ENCODE results near the gene LDLRAD1. TPM values are rescaled to one million over a fixed set of nuclear protein-coding genes. Genes with fewer than 3 reads are reported as not detected.
"Not testable (repeated sequence)": the region's sequence is repeated elsewhere in the genome, so short reads cannot be mapped to it uniquely, and the experiment has no call there.

Gene LDLRAD1
- total RNA-seq, 4 donors from 2014 or later, result not detected

DNA sequence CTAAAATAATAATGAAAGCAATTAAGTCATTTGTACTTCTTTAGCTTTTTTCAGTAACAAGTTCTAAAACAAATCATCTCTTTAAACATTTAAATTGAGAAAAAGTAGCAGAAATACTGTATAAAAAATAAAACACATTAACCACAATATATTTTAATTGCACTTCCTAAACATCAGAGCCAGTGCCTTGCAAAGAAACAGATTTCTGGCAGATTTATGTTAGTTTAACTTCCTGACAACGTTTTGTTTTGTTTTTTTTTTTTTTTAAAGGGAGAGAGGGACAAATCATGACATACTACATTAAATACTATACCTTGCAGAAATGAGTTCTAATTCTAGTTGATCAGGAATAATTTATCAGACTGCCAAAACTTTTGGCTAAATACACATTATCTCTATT is 23.8 kb upstream of the LDLRAD1 start:
- WGBS, 2 donors, result 2 to 3% methylated on average over 1 of the region's 1 CpG
- no peak for DNase-seq (ENCODE audit: low spot score in 2 of 2)
- TF ChIP-seq POLR2A (IDR thresholded peaks at IDR 0.05), result no peak
- TF ChIP-seq CTCF (IDR thresholded peaks at IDR 0.05), result no peak
- H3K4me3 ChIP-seq (ENCODE audit: low read depth, poor library complexity, severe bottlenecking), result no peak overlapping the region
- intact Hi-C loops (cut with DNase I; ENCODE audit: low total_unique reads), result no loop called here

GRCh38 chr1:54037476-54037875 is 19.5 kb upstream of the LDLRAD1 start:
- intact Hi-C loops (cut with DNase I; ENCODE audit: low total_unique reads), result no loop called here
- DNase-seq (ENCODE audit: low spot score in 2 of 2), result no peak
- no peak overlapping the region for H3K4me3 ChIP-seq (ENCODE audit: low read depth, poor library complexity, severe bottlenecking)
- TF ChIP-seq CTCF (IDR thresholded peaks at IDR 0.05) (no peak), POLR2A (IDR thresholded peaks at IDR 0.05) (no peak)

DNA sequence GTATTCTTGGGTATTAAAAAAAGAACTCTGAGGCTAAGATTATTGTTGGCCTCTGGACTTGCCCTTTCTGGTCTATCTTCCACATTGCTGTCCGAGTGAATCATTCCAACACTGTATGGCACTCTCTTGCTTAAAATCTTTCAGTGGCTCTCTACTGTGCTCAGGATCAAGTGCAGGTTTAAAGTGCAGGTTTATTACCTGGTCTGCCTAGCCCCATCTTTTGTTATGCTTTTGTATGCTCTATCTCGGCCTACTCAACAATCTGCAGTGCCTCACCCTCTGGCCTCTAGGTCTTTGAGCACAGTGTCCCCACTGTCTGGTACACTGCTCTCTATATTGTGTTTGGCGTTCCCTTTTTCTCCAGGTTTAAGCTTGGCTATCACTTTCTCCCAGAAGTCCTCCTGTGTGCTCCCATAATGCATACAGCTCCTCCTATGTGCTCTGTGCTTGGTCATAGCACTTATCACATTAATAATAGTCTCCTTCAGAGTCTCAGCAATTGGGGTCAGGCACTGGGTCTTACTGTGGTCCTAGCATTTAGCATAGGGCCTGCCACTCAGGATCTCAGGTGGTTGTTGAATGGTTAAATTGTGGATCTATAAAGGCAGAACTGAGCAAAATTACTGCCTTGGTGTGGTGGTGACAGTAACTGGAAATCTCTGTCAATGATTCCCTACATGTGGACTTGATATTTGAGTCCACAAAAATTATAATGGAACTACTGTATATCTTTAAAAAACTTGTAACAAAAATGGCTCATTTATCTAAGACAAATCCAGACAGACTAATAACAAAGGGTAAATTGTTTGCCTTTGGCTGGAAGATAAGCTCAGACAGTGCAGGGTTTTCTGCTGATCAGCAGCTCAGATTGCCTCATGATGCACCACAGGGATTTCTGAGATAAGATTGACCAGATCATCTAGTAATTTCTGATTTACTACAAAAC is 10.6 kb upstream of the LDLRAD1 start:
- WGBS, 2 donors, result 88 to 89% methylated on average over 3 of the region's 3 CpGs
- intact Hi-C loops (cut with DNase I; ENCODE audit: low total_unique reads), result no loop called here
- no peak for TF ChIP-seq POLR2A (IDR thresholded peaks at IDR 0.05)
- no peak for TF ChIP-seq CTCF (IDR thresholded peaks at IDR 0.05)
- DNase-seq (ENCODE audit: low spot score in 2 of 2), result no peak
- no peak overlapping the region for H3K4me3 ChIP-seq (ENCODE audit: low read depth, poor library complexity, severe bottlenecking)

DNA sequence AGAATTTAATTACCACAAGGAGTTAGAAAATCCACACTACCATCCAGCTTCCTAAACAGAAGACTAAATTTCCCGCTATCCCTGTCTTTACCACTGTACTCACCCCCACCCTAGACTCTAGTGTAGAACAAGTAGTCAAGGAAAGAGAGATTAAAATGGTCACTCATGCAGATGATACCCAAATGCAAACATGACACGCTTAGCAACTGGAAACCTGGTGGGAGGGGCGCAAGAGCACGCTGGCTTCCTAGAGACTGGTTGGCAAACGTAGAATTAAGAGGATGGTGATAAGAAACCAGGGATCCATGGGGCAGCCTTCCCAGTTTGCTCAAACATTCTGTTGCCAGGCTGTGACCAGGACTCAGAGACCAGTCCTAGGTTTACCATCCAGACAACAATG is 9.9 kb upstream of the LDLRAD1 start:
- 91 to 96% methylated on average over 5 of the region's 5 CpGs for WGBS, 2 donors
- H3K4me3 ChIP-seq (ENCODE audit: low read depth, poor library complexity, severe bottlenecking), result no peak overlapping the region
- intact Hi-C loops (cut with DNase I; ENCODE audit: low total_unique reads), result no loop called here
- DNase-seq (ENCODE audit: low spot score in 2 of 2), result no peak
- TF ChIP-seq POLR2A (IDR thresholded peaks at IDR 0.05) (no peak), CTCF (IDR thresholded peaks at IDR 0.05) (no peak)

GRCh38 chr1:54024811-54025210 is 6.8 kb upstream of the LDLRAD1 start:
- intact Hi-C loops (cut with DNase I; ENCODE audit: low total_unique reads); DNase-seq (ENCODE audit: low spot score in 2 of 2); H3K4me3 ChIP-seq (ENCODE audit: low read depth, poor library complexity, severe bottlenecking): not testable (repeated sequence)
- 91 to 97% methylated on average over 1 of the region's 1 CpG for WGBS, 2 donors

DNA sequence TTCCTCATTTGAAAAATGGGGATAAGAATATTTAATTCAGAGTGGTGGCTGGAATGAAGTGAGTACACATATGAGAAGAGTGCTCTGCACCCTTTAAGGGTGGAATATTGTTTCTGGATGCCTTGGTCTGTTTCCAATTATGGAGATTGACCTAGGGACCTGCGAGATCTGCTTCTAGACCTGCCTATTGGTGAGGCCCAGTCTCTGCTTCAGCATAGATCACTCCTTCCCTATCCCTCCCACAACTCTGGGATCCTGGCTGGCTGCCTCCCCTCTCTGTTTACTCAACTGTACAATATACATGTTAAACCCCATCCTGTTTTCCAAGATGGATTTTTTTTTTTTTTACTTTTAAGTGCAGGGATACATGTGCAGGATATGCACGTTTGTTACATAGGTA is 6.4 kb upstream of the LDLRAD1 start:
- intact Hi-C loops (cut with DNase I; ENCODE audit: low total_unique reads), result no loop called here
- DNase-seq (ENCODE audit: low spot score in 2 of 2), result no peak
- TF ChIP-seq CTCF (IDR thresholded peaks at IDR 0.05) (no peak), POLR2A (IDR thresholded peaks at IDR 0.05) (no peak)
- WGBS, 2 donors, result 57 to 65% methylated on average over 2 of the region's 2 CpGs
- no peak overlapping the region for H3K4me3 ChIP-seq (ENCODE audit: low read depth, poor library complexity, severe bottlenecking)

DNA sequence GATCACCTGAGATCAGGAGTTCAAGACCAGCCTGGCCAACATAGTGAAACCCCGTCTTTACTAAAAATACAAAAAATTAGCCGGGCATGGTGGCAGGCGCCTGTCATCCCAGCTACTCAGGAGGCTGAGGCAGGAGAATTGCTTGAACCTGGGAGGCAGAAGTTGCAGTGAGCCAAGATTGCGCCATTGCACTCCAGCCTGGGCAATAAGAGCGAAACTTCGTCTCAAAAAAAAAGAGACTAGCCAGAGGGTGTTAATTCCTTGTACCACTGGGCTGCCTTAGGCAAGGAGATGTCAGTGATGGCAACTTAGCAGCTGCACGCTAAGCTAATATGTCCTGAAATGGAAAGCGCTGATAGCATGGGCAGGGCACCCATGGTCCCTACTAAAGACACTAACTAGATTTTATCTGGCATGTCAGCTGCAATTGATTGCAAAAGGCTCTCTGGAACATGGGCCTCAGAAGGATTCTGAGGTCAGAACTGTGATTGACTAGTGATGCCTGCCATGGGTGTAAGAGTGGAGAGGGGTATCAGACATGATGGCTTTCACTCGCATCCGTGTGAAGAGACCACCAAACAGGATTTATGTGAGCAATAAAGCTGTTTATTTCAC is 1.7 kb upstream of the LDLRAD1 start:
- whole genome bisulfite sequencing, 2 donors, result 78 to 88% methylated on average over 10 of the region's 10 CpGs
- intact Hi-C loops (cut with DNase I; ENCODE audit: low total_unique reads); DNase-seq (ENCODE audit: low spot score in 2 of 2); H3K4me3 ChIP-seq (ENCODE audit: low read depth, poor library complexity, severe bottlenecking): not testable (repeated sequence)
